GM18511 (cell line): ENCODE measurements around the gene CLIC3.
"Not testable (repeated sequence)": the region's sequence is repeated elsewhere in the genome, so short reads cannot be mapped to it uniquely, and the experiment has no call there.

ENCODE experiments used
- ATAC-seq: cut with Tn5 transposase; IDR thresholded peaks from one replicate; pipeline ENCODE4 v1.9.1; 2021; ENCODE audit warnings: mild to moderate bottlenecking, moderate library complexity; ENCODE audit not compliant: unreplicated experiment

Gene CLIC3

GRCh38 chr9:136996361-136997292 lies at the start of gene CLIC3:
CLIC3 (minus strand) TSS chr9:136996568; CDS start chr9:136996543, 25 bp downstream.
- no peak for ATAC-seq

- ATAC-seq = no peak
Observed at GRCh38 chr9:137045294-137046087, 49.1 kb upstream of the CLIC3 start.

- ATAC-seq = no peak
Observed at GRCh38 chr9:137044502-137045177, 48.3 kb upstream of the CLIC3 start.

GRCh38 chr9:137044037-137044436 lies 47.7 kb upstream of the CLIC3 start:
- ATAC-seq = no peak

GRCh38 chr9:137042751-137043727 lies 46.7 kb upstream of the CLIC3 start:
- ATAC-seq = no peak

GRCh38 chr9:137041124-137041523 lies 44.8 kb upstream of the CLIC3 start:
- no peak for ATAC-seq

GRCh38 chr9:137040568-137040967 lies 44.2 kb upstream of the CLIC3 start:
- ATAC-seq = no peak

- no peak for ATAC-seq
Observed at GRCh38 chr9:137039611-137040366, 43.4 kb upstream of the CLIC3 start.

GRCh38 chr9:137038916-137039315 lies 42.5 kb upstream of the CLIC3 start:
- no peak for ATAC-seq

- ATAC-seq = no peak
Observed at GRCh38 chr9:137037483-137037882, 41.1 kb upstream of the CLIC3 start.

- no peak for ATAC-seq
Observed at GRCh38 chr9:137037035-137037434, 40.7 kb upstream of the CLIC3 start.

GRCh38 chr9:137035937-137036336 lies 39.6 kb upstream of the CLIC3 start:
- no peak for ATAC-seq

GRCh38 chr9:137035507-137035834 lies 39.1 kb upstream of the CLIC3 start:
- ATAC-seq = no peak

- ATAC-seq = peak; percentile 69
Observed at GRCh38 chr9:137034709-137035506, 38.5 kb upstream of the CLIC3 start.

- ATAC-seq = no peak
Observed at GRCh38 chr9:137034039-137034708, 37.8 kb upstream of the CLIC3 start.

- not testable (repeated sequence) for ATAC-seq
Observed at GRCh38 chr9:137033481-137033880, 37.1 kb upstream of the CLIC3 start.

- no peak for ATAC-seq
Observed at GRCh38 chr9:137032858-137033257, 36.5 kb upstream of the CLIC3 start.
